Measurements from ENCODE around the gene SCARB2. TPM values are rescaled to one million over a fixed set of nuclear protein-coding genes. Genes with fewer than 3 reads are reported as not detected.

SCARB2 gene, protein sequence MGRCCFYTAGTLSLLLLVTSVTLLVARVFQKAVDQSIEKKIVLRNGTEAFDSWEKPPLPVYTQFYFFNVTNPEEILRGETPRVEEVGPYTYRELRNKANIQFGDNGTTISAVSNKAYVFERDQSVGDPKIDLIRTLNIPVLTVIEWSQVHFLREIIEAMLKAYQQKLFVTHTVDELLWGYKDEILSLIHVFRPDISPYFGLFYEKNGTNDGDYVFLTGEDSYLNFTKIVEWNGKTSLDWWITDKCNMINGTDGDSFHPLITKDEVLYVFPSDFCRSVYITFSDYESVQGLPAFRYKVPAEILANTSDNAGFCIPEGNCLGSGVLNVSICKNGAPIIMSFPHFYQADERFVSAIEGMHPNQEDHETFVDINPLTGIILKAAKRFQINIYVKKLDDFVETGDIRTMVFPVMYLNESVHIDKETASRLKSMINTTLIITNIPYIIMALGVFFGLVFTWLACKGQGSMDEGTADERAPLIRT
- 65.3 and 77.2 TPM in 2 replicates for total RNA-seq

DNA sequence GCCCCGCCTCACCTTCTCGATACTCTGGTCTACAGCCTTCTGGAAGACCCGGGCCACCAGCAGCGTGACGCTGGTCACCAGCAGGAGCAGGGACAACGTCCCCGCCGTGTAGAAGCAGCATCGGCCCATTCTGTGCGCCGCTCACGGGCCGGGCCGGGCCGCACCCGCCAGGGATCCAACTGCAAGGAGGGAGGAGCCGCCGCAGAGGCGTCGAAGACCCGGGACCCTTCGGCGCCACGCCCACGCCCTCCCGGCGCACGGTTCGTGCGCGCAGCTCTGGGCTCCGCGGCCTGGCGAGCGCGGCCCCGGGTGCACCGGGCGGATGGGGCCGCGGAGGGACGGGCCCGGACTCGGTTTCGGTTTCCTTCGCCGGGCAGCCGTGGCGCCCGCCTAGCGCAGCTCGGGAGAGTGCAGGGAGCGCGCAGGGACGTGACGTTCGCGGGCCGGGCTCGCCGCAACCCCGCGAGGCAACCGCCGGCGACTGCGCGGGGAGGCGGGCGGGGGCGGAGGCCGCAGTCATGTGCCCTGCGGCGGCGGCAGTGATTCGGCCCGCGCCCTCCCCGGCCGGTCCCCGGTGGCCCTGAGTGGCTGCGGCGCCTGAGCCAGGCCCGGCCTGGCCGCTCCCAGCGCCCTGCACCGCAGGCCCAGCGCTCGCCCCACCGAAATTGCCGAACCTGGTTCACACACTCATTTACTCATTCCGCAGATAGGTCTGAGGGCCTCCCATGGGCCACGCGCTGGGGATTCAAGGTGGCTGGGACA, at the start of gene SCARB2:
TSS of gene SCARB2 (minus strand) at position 410 of the 762 bp plus-strand sequence. CDS start at position 129, 281 bp downstream.

GRCh38 chr4:76251441-76252270, 38.0 kb upstream of the SCARB2 start, which contains the start of gene FAM47E:
FAM47E (plus strand) TSS chr4:76251721; CDS start chr4:76251747, 26 bp downstream.

GRCh38 chr4:76148142-76148865, 65.3 kb downstream of the SCARB2 start, which contains the start of gene NUP54:
NUP54 (minus strand) TSS chr4:76148397; CDS start chr4:76148374, 23 bp downstream.

Other genes starting within 250 kb of the SCARB2 start
- gene SDAD1, start 222.9 kb downstream of the SCARB2 start, total RNA-seq = 20.9 and 26.0 TPM in 2 replicates
- not detected in 2 replicates for gene CXCL9, start 206.3 kb downstream of the SCARB2 start, total RNA-seq
- gene CXCL10, start 190.3 kb downstream of the SCARB2 start, total RNA-seq = 0.65 TPM in 1 of 2 replicates, not detected in the other
- gene CXCL11, start 177.8 kb downstream of the SCARB2 start, total RNA-seq = 0.07 TPM in 1 of 2 replicates, not detected in the other
- 1.7 TPM in 1 of 2 replicates, not detected in the other for gene ART3, start 139.1 kb downstream of the SCARB2 start, total RNA-seq
- 28.0 and 41.0 TPM in 2 replicates for gene NUP54, start 65.4 kb downstream of the SCARB2 start, total RNA-seq
- gene FAM47E, start 37.9 kb upstream of the SCARB2 start, total RNA-seq = 0.56 TPM in 1 of 2 replicates, not detected in the other
- gene STBD1, start 92.9 kb upstream of the SCARB2 start, total RNA-seq = 1.1 and 2.1 TPM in 2 replicates
- not detected in 2 replicates for gene CCDC158, start 207.3 kb upstream of the SCARB2 start, total RNA-seq
- gene SHROOM3, start 221.4 kb upstream of the SCARB2 start, total RNA-seq = 16.8 and 22.2 TPM in 2 replicates